Upper lobe of right lung (tissue), 1 donor: ENCODE measurements around the gene BRD1. TPM values are rescaled to one million over a fixed set of nuclear protein-coding genes. Genes with fewer than 3 reads are reported as not detected.

Experiments
- ATAC-seq: fragments of 200-7000 bp; cut with Tn5 transposase; one replicate; pipeline ENCODE4 v1.9.1; 2020; ENCODE audit warnings: mild to moderate bottlenecking, moderate library complexity
- DNase-seq: peaks from one replicate; pipeline ENCODE4 v3.0.0-alpha.2; 2020
- H3K27ac ChIP-seq: fragments of 200-600 bp; one replicate; pipeline ENCODE4 v1.8.0; 2022
- H3K27me3 ChIP-seq: fragments of 200-600 bp; one replicate; pipeline ENCODE4 v1.8.0; 2022; ENCODE audit warnings: mild to moderate bottlenecking
- H3K36me3 ChIP-seq: fragments of 200-600 bp; one replicate; pipeline ENCODE4 v1.8.0; 2022
- H3K4me1 ChIP-seq: fragments of 200-600 bp; one replicate; pipeline ENCODE4 v1.8.0; 2022
- H3K4me3 ChIP-seq: fragments of 200-600 bp; one replicate; pipeline ENCODE4 v1.8.0; 2022; ENCODE audit warnings: mild to moderate bottlenecking
- H3K9me3 ChIP-seq: fragments of 200-600 bp; one replicate; pipeline ENCODE4 v1.8.0; 2022
- intact Hi-C: fragments of 100-400 bp; cut with DNase I; formaldehyde crosslinking; loops from one replicate; pipeline ENCODE4 v1.11.0; 2022
- total RNA-seq: library from RNA; stranded (reverse); fragmentation: NEBNext Ultra II Directional; extraction: Animal tissue kit (Norgen Biotek cat#: 25700); gene quantifications from one replicate; pipeline ENCODE4 v1.2.1, GENCODE V29; 2021
- TF ChIP-seq, protein P1 (sequence below): fragments of 200-600 bp; IDR thresholded peaks from one replicate; pipeline ENCODE4 v1.8.0; 2022; ENCODE audit warnings: antibody characterized with exemption
- donor health status: DM: no; HTN: yes; CAD: no; lungs with severe emphysema.

Gene BRD1
- total RNA-seq, 1 donor from 2014 or later, result 39.0 TPM

DNA sequence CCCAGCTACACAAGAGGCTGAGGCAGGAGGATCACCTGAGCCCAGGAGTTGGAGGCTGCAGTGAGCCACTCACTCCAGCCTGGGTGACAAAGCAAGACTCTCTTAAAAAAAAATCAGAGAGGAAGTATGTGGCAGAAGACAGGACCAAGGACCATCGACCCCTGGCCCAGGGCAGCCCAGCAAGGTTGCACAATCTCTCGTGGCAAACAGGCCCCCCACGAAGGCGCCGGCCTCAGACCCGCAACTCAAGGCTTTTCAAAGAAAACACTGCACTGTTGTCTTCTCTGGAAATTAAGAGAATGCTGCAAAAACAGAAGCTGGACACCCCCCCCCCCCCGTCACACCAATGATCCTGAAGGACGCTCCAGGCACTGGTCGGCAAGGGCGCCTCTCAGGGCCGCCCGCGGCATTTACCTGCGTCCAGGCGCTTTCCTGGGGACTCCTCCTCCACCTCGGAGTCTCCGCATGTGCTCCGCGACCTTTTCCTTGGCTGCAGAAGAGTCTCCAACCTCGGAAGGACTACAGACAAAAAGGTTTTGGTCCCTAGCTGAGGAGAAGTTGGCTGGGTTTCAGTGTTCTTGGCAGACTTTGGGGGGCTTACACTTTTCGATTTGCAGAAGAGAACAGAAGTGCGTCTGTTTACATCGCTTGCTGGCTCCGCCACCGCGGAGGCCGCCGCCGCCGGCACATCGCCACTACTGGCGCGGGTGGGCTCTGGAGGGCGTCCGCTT, 40.5 kb downstream of the BRD1 start:
- H3K4me1 ChIP-seq, result peaks cover 38% of the 10 kb centered on the region
- H3K27ac ChIP-seq, result no peak overlapping the region
- TF ChIP-seq, protein P1, sequence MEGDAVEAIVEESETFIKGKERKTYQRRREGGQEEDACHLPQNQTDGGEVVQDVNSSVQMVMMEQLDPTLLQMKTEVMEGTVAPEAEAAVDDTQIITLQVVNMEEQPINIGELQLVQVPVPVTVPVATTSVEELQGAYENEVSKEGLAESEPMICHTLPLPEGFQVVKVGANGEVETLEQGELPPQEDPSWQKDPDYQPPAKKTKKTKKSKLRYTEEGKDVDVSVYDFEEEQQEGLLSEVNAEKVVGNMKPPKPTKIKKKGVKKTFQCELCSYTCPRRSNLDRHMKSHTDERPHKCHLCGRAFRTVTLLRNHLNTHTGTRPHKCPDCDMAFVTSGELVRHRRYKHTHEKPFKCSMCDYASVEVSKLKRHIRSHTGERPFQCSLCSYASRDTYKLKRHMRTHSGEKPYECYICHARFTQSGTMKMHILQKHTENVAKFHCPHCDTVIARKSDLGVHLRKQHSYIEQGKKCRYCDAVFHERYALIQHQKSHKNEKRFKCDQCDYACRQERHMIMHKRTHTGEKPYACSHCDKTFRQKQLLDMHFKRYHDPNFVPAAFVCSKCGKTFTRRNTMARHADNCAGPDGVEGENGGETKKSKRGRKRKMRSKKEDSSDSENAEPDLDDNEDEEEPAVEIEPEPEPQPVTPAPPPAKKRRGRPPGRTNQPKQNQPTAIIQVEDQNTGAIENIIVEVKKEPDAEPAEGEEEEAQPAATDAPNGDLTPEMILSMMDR, result no peak
- ATAC-seq, result no peak
- no peak for DNase-seq
- H3K9me3 ChIP-seq, result no peaks in the 10 kb centered on the region
- H3K36me3 ChIP-seq, result peaks cover 54% of the 10 kb centered on the region
- intact Hi-C loops, result no loop called here
- H3K4me3 ChIP-seq, result no peak overlapping the region
- H3K27me3 ChIP-seq, result no peaks in the 10 kb centered on the region

DNA sequence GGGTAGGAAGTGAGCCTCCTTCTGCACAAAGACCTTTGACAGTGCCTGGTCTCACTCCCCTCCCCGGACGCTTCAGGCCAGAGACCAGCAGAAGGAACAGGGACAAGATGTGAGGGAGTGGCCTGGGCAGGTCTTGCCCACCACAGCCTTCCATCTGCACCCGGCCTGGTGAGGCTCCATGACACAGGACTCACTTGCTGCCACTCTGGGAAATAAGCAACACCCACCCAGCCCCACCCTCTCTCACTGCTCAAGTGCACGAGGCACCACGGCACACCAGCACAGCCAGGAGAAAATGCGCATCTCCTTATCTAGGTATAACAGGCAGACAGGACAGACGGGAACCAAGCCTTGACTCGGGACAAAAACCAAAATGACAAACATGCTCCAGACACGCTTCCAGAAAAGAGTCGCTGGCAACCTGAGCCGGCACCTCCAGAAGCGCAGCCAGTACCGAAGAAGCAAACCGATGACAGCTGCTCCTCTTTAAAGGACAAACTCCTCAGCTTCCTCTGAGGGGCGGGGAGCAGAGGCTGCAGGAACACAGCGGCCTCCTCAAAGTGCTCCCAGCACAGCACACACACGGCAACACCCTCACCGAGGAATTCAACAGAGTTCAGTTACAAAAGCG, 41.7 kb downstream of the BRD1 start:
- H3K4me1 ChIP-seq, result peaks cover 35% of the 10 kb centered on the region
- H3K27me3 ChIP-seq, result no peaks in the 10 kb centered on the region
- H3K9me3 ChIP-seq, result no peaks in the 10 kb centered on the region
- H3K27ac ChIP-seq, result no peak overlapping the region
- peaks cover 50% of the 10 kb centered on the region for H3K36me3 ChIP-seq
- TF ChIP-seq, protein P1, result no peak
- intact Hi-C loops, result no loop called here
- no peak for ATAC-seq
- no peak for DNase-seq
- H3K4me3 ChIP-seq, result no peak overlapping the region

DNA sequence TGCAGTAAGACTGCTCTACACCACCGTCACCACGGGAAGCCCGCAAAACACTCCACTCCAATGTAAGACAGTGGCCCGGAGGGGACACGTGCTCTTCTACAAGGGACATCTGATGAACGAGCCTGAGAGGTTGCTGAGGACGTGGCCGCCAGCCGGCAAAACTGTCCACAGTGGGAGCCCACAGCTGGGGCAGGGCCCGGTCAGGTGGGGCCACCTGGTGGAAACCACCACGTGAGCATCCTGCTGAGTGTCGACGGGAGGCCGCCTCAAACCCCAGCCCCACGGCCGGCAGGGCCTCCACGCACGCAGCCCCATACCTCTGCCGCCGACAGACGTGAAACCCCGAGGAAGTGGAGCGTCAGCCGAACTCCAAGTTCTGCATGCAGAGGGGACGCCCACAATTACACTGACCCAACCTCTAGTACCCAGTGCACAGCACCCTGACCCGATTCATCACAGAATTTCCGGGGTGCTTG, 42.6 kb downstream of the BRD1 start:
- Histone ChIP-seq H3K36me3 (peaks cover 50% of the 10 kb centered on the region), H3K4me3 (no peak overlapping the region), H3K4me1 (peaks cover 26% of the 10 kb centered on the region), H3K27ac (no peak overlapping the region), H3K27me3 (no peaks in the 10 kb centered on the region), H3K9me3 (no peaks in the 10 kb centered on the region)
- intact Hi-C loops, result no loop called here
- ATAC-seq (no peak), DNase-seq (no peak)
- TF ChIP-seq, protein P1, result no peak

DNA sequence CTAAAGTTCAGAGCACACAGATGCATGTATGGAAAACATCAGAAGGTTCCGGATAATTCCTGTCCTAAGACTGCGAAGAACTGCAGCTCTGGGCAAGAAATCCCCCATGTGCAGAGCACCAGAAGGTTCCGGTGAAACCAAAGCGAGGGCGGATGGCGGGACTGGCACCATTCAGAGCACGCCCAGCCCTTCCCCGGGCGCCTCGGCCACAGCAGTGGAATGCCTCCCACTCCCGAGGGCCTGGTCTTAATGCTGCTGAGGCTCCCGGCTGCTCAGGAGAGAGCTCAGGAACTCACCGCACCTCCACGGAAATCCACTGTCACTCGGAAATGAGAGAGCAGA, 43.1 kb downstream of the BRD1 start:
- Histone ChIP-seq H3K4me3 (no peak overlapping the region), H3K36me3 (peaks cover 50% of the 10 kb centered on the region), H3K9me3 (no peaks in the 10 kb centered on the region), H3K27ac (no peak overlapping the region), H3K4me1 (peaks cover 21% of the 10 kb centered on the region), H3K27me3 (no peaks in the 10 kb centered on the region)
- no peak for DNase-seq
- ATAC-seq, result no peak
- intact Hi-C loops, result no loop called here
- TF ChIP-seq, protein P1, result no peak

DNA sequence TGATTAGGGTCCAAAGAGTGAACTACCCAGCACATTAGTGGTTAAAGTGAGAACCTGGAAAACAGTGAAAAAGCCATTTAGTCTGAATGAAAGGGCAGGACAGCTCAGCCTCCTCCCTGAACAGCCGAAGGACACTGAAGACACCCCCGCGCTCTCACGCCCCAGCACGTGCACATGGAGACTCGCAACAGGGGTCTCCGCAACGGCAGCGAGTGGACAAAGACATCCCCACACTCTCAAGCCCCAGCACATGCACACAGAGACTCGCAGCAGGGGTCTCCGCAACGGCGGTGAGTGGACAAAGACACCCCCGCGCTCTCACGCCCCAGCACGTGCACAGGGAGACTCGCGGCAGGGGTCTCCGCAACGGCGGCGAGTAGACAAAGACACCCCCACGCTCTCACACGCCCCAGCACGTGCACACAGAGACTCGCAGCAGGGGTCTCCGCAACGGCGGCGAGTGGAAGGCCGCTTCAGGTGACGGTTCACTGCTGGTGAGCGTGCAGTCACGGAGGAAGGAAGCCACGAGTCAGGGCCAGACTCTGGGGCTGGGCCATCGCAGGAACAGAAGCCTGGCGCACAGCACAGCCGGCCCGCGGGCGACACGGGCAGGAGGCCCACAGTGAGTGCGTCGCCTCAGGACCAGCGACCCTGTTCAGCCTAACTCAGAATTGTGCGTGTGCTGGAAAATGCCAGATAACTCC, 43.6 kb downstream of the BRD1 start:
- DNase-seq (no peak), ATAC-seq (no peak)
- TF ChIP-seq, protein P1, result no peak
- Histone ChIP-seq H3K4me1 (peaks cover 16% of the 10 kb centered on the region), H3K36me3 (peaks cover 50% of the 10 kb centered on the region), H3K27me3 (no peaks in the 10 kb centered on the region), H3K27ac (no peak overlapping the region), H3K4me3 (no peak overlapping the region), H3K9me3 (no peaks in the 10 kb centered on the region)
- intact Hi-C loops, result no loop called here
